ENCODE results near the gene SLC35F4.

- no peak for TF ChIP-seq CTCF (optimal IDR thresholded peaks at IDR 0.05 in 1 of 3, IDR thresholded peaks at IDR 0.05 in 1 of 3, conservative IDR thresholded peaks at IDR 0.05 in 1 of 3; ENCODE audit: extremely low read depth in 1 of 3, insufficient read depth in 2 of 3, low read length in 3 of 3)
- no peak for TF ChIP-seq EZH2 (IDR thresholded peaks at IDR 0.05; ENCODE audit: low read length)
These were observed 69.3 kb downstream of the SLC35F4 start for GRCh38 chr14:57796556-57796955.
